HEK293 (cell line): ENCODE measurements around the gene NDUFAF5.

ENCODE experiments used
- CTCF ChIP-seq: fragments of 450-650 bp; formaldehyde crosslinking; IDR thresholded peaks from 2 replicates; pipeline ENCODE4 v1.5.1; 2016; ENCODE audit warnings: missing biosample characterization, missing genetic modification characterization
- EGR2 ChIP-seq: fragments of 450-650 bp; formaldehyde crosslinking; IDR thresholded peaks from 2 replicates; pipeline ENCODE4 v1.5.1; 2016; ENCODE audit warnings: low read depth, missing biosample characterization, missing genetic modification characterization
- ZNF24 ChIP-seq: fragments of 450-650 bp; formaldehyde crosslinking; IDR thresholded peaks from 2 replicates; pipeline ENCODE4 v1.5.1; 2016; ENCODE audit warnings: missing biosample characterization, missing genetic modification characterization
- ZNF416 ChIP-seq: fragments of 450-650 bp; formaldehyde crosslinking; IDR thresholded peaks from 2 replicates; pipeline ENCODE4 v1.5.1; 2016; ENCODE audit warnings: missing biosample characterization, missing genetic modification characterization
- ZNF837 ChIP-seq: fragments of 450-650 bp; formaldehyde crosslinking; IDR thresholded peaks from 2 replicates; pipeline ENCODE4 v1.5.1; 2016; ENCODE audit warnings: missing biosample characterization, missing genetic modification characterization

- no peak for TF ChIP-seq ZNF24 (tag by site-specific recombination)
- no peak for TF ChIP-seq EGR2 (tag by site-specific recombination)
- no peak for TF ChIP-seq CTCF (tag by site-specific recombination)
- TF ChIP-seq ZNF837: no peak
- no peak for TF ChIP-seq ZNF416
Observed at GRCh38 chr20:13825465-13825864, 40.6 kb downstream of the NDUFAF5 start.
